8988T (cell line): ENCODE measurements around the gene ZC3H4.
"Not testable (repeated sequence)": the region's sequence is repeated elsewhere in the genome, so short reads cannot be mapped to it uniquely, and the experiment has no call there.

Experiments used
- DNase-seq: peaks from one replicate; pipeline ENCODE4 v3.0.0; 2011

ZC3H4 gene

DNA sequence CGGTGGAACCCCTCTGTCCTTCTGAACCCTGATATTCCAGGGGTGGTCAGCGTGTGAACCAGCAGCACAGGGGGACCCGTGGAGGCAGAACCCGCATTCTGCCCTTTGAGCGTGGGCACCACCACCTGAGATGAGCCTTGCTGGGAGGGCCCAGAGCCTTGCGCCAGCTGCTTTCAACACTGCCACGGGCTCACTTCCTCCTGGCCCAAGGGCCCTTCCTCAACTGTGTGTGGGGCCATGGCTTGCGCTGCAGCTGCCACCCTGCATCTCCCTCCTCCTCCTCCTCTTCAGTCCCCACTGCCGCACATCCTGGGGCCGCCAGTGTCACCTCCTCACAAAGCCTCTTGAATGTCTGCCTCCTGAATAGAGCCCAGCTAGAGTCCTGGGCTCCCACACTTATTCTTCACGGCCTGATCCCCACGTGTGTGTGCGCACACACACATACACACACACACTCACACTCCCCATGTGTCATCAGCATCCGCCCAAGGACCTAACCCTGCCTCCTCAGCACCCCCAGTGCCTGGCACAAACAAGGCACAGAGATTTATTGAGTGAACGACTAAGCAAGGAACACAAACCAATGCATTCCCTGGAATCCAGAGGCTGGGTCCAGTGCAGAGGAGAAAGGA lies 38.3 kb downstream of the ZC3H4 start:
- DNase-seq: no peak

DNA sequence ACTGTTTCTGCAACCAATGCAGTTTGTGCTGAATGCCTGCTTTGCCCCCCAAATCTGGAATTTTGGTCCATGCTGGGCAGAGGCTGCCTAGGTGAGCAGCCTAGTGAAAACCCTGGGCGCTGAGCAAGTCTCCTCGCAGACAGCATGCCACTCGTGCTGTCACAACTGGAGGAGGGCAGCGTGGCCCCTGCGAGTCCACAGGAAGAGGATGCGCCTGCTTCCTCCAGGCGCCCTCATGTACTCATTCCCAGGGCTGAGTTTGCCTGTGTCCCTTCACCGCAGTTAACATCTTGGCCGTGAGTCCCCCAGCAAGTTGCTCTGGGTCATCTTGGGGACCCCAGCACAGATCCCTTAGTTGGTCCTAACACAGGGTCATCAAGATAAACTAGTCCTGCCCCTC lies 39.0 kb downstream of the ZC3H4 start:
- no peak for DNase-seq

DNA sequence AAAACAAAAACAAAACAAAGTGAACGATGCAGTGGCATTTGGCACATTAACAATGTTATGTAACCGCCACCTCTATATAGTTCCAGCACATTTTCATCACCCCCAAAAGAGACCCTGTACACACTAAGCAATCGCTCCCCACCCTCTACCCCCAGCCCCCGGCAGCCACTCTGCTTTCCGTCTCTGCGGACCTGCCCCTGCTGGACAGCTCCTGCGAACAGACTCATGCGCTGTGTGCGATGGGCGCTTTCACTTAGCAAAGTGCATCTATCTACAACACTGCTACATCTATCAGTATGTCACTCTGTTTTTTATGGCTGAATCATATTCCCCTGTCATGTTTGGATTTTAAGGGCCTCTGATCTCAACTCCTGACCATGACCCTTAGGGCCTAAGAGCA lies 40.0 kb downstream of the ZC3H4 start:
- no peak for DNase-seq

DNA sequence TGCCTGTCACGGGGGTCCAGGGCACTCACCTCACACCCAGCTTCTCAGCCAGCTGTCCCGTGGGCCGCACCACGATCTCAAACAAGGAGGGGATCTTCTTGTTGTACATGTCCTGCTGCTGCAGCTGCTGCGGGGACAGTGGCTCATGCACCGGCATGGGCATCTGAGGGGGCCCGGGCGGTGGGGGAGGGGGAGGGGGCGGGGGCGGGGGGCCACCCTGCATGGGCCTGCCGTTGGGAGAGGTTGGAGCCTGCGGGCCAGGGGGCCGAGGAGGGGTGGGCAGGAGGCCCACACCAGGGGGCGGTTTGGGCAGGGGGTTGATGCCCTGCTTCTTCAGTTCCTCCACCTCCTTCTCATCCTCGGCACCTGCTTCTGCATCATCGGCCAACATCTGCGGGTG lies 41.3 kb downstream of the ZC3H4 start:
- no peak for DNase-seq

DNA sequence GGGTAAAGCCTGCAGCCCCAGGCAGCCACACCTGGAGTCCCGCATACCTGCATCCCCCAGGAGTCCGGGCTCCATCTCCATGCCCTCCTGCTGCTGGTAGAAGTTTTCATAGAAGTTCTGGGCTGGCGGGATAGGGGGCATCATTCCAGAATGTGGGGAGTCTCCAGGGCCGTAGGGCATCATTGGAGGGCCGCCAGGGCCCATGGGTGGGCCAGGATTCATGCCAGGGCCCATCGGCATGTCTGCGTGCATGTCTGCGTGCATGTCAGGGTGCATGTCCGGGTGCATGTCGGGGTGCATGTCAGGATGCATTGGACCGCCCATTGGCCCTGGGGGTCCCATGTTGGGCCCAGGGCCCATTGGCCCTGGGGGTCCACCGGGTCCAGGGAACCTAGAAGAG lies 41.8 kb downstream of the ZC3H4 start:
- no peak for DNase-seq

DNA sequence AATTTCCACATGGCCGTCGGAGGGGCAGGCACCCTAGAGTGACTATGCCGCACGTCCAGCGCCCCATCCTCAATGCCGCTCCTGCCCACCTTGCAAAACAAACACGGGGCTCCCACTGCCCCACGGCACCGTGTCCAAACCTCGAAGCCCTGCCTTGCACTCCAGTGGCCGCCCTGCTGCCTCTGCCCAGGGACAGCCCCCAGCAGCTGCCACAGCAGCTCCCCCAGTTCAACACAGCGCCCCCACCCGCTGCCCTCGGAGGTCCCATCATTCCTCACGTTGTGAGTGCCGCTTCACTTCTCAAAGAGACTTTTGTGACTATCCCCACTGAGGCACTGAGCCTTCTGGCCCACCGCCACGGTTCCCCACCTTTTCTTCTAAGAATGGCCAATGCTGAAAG lies 42.8 kb downstream of the ZC3H4 start:
- DNase-seq: no peak

DNA sequence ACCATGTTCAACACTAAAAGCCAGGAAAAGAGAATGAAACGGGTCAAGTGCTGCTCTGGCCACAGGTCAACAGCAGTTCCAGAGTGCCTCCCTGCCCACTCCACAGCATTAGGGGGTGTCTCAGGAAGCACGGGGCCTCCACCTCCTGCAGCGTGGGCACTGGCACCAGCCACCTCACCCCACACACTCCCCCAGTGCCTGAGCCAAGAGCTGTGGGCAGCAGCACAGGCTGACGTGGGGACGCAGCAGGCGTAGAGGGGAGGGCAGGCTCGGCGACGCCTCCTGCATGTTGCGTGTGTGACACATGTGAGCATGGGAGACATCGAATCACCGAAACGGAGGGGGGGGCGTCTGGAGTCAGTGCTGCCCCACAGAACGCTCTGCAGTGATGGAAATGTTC lies 43.8 kb downstream of the ZC3H4 start:
- no peak for DNase-seq

DNA sequence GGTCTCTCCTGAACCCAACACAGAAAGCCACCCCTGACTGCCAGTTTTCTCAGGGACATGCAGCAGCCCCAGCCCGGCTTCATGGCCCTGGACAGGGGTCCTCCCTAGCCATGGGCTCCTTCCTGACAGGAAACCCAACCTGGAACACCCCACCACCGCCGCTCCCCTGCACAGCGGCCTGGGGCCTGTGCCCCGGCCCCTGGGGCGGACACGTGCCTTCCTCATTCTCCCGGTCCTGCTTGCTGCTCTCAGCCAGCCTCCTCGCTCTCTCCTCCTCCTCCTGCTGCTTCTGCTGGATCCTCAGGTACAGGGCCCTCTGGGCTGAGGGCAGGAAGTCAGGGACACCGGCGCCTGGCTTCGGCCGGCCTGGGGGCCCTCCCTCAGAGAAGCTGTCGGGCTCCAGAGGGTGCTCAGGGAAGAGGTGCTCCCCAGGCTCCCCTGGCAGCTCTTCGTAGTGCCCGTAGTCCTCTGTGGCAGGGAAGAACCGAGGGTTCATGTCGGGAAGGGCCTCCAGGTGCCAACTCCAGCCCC lies 44.6 kb downstream of the ZC3H4 start:
- DNase-seq: no peak

DNA sequence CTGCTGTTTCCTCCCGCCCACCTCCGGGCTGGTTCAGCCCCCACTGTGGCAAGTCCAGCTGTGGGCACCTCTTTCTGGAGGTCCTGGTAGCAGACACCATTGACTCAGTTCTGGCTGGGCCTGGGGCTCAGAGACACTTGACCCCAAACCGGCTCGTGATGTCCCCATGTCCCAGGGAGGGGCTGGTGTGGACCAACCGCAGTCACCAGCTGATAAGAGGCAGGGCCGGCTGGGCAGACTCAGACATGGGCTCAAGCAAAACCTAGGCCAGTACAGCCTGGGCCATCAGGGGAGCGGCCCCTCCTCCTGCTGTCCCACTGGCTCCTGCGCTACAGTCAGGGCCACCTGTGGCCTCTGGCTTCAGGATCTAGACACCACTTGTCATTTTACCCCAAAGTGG lies 45.3 kb downstream of the ZC3H4 start:
- DNase-seq: no peak

DNA sequence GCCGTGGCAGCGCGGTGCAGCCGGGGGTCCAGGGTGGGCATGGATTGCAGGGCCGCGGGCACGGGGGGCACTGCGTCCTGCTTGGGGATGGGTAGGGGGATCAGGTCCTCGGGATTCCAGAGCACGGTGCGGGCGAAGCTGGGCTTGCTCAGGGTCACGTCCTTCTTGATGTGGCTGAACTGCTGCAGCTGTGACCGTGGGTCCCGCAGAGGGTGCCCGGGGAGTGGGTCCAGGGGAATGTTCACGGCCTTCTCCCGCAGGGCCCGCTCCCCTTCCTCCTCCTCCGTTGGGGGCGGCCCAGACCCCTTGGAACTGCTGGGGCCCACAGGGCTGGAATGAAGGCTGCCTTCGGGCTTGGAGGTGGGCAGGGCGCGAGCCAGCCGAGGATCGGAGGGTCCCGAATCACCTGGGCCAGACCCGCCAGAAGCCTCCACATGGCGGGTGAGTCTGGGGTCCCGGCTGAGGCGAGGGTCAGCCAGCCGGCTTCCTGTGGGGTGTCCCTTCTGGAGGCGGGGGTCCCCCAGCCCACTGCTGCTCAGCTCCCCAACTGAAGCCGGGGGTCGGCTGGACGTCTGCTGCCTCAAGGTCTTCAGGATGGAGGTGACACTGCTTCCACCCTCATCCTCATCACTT lies 46.2 kb downstream of the ZC3H4 start:
- no peak for DNase-seq

DNA sequence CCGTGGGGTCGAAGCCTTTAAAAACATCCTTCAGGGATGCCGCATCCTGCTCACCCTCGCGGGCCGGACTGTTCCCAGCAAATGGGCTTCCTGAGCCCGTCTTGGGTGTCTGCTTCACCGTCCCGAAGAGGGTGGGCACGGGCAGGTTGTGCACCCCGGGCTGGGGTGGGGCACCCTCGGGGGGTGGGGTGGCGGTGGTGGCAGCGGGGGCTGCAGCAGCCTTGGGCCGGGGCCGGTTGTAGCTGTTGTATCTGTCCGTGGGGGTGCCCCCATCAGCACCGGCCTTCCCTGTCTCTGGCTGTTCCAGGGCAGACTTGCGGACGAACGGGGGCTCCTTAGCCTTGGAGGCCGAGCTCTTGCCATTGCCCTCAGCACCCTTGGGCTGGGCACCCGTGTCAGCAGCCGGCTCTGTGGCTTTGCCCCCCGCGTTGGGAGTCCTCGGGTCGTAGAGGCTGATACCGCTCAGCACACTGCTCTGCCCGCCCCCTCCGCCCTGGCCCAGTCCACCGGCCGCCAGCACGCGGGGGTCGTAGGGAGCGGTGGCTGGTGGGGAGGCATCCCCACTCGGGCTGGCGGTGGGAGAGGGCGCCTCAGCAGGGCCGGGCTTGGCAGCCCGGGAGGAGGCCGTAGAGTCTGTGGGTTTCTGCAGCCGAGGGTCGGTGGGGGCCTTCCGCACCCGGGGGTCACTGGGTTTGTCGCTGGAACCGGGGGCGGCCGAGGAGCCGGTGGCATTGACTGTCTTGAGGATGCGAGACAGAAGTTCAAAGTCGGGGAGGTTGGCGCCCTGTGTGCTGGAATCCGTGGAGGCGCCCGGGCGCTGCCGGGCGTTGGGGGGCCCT lies 47.0 kb downstream of the ZC3H4 start:
- no peak for DNase-seq

DNA sequence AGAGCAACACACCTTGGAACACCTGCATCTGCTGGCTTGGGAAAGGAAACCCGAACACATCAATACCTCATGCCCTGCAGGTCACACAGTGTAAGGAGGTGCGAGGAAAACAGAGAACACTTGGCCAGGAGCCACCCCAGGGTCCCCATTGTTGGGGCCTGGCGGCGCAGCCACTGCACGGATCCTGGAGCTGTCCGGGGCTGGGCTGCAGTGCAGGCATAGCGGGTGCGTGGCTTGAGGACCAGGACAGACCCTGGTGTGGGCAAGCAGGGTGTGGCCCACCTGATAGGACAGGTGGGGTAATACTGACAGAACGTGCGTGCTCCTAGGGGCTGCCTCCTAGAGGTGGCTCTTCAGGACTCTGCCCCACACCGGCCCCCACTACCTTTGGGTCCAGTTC lies 48.3 kb downstream of the ZC3H4 start:
- no peak for DNase-seq

DNA sequence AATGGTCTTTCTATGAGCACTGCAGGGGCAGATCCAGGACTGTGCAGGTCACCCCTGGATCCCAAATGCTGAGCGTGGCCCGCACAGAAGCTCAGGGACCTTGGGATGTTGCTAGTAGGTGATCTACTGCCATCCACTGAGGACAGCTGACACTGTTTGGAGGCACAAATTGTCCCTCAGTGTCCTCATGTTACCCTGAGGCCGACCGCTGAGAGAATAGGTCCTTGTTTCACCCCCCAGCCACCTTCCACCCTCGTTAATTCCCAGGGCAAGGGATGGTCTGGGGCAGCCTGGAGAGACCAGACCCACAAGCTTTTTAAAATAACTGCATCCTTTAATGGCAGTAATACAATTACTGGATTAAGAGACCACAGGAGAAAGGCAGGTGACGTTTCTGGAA lies 49.7 kb downstream of the ZC3H4 start:
- no peak for DNase-seq

DNA sequence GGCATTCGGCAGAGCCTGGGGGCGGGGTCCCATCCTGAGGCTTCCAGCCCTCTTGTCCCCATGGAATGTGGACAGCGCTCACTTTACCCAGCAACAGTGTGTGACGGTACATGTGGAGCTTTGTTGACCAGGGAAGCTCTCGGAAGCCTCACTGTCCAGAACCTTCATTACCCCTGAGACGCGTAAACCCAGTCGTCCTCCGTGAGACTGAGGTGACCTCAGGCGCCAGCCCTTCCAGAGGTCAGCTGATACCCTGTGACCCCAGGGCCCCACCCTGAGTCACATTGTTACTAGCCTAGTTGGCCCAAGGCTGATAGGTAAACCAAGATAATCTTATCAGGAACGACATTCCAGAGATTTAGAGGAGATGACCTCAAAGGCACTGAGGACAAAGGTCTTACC lies 55.0 kb downstream of the ZC3H4 start:
- no peak for DNase-seq

DNA sequence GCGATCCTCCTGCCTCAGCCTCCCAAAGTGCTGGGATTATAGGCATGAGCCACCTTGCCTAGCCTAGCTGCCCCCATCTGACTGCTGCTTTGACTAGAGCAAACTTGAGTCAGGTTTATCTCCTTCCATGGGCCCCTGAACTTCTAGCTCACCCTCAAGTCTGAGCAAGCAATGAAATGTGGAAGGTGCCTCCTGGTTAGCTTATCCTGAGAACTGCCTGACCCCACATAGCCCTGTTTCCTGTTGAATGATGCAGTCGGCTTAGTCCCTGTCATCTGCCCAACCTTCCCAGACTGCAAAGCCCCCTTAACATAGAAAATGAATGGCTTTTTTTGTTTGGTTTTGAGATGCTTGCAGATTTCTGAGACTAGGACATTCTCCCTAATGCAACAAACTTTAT lies 56.2 kb downstream of the ZC3H4 start:
- DNase-seq: no peak

DNA sequence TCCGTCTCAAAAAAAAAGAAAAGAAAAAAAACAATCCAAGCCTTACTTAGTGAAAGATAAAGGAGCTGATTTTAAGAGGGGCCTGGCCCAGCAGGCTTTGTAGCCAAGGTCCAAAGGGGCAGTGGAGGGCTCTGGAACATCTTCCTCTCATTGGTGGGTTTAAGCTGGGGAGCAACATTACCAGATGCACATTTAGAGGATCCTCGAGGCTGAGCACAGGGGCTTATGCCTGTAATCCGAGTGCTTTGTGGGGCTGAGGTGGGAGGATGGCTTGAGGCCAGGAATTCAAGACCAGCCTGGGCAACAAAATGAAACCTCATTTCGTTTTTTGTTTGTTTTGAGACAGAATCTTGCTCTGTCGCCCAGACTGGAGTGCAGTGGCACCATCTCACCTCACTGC lies 57.2 kb downstream of the ZC3H4 start:
- DNase-seq: no peak

DNA sequence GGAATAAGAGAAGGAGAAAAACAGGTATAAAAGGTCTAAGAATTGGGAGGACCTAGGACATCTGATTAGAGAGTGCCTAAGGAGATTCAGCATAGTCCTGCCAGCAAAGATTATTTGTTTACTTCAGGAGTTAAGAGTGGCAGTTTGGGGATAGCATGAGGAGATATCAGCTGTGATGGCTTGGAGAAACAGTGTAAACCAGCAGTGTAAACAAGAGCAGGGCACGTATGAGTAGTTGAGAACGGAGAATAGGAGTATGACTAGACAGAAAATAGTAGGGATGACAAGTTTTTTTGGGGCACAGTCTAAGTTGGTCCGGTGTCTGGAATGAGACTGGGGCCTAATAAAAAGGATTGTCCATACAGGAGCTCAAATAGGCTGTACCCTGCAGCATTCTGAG lies 63.0 kb downstream of the ZC3H4 start:
- DNase-seq: not testable (repeated sequence)

DNA sequence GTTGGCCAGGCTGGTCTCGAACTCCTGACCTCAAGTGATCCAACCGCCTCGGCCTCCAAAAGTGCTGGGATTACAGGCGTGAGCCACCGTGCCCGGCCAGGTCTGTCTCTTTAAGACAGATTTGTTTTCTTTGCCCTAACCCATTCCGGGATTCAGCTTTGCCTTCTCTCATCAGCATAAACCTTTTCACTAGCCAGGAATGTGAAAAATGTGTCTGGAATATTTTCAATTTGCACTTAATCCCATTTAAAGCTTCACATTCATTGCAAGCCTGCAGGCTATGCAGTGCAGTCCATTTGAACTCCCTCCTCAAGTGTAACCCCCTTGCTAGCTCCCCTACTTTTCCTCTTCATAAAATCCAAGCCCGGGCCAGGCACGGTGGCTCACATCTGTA lies 64.3 kb downstream of the ZC3H4 start:
- no peak for DNase-seq

DNA sequence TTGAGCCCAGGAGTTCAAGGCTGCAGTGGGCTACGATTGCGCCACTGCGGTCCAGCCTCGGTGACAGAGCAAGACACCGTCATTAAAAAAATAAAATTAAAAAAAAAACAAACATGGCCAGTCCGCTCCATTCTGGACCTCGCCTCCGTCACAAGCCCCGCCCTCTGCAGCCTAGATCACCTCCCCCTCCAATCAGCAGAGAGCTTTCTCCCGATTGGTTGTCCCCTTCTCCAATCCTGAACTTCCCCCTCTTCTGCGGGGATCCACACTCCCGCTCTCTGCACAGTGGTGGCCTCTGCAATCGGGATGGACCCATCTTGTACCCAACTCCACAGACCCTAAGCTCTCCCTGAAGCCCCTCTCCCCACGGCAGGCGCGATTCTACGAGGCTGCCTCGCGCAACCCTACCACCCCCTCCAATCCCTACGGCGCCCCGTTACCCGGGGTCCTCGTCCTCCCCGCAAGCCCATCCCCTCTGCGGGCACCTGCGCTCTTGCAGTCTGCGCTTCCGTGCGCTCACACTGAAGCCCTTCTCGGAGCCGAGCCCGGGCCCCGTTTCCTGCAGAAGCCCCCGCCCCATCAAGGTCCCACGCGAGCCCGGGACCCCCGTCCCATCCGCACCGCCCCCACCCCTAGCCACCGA lies 65.7 kb downstream of the ZC3H4 start:
- DNase-seq: peak; percentile 94

DNA sequence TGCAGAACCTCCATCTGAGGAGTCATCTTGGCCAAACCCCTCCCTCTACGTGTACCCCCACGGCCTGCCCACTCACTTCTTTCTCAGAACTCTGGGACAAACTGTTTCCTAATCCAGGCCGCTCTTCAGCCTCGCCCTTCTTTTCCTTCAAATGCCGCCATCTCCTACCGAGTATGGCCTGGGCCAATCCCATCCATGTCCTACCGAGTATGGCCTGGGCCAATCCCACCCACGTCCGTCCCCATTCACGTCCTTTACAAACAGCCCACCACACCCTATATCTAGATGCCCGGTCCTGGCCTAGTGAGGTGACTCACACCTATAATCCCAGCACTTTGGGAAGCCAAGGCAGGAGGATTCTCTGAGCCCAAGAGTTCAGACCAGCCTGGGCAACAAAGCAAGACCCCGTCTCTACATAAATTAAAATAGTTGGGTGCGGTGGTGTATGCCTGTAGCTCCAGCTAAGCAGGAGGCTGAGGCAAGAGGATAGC lies 66.3 kb downstream of the ZC3H4 start:
- no peak for DNase-seq

DNA sequence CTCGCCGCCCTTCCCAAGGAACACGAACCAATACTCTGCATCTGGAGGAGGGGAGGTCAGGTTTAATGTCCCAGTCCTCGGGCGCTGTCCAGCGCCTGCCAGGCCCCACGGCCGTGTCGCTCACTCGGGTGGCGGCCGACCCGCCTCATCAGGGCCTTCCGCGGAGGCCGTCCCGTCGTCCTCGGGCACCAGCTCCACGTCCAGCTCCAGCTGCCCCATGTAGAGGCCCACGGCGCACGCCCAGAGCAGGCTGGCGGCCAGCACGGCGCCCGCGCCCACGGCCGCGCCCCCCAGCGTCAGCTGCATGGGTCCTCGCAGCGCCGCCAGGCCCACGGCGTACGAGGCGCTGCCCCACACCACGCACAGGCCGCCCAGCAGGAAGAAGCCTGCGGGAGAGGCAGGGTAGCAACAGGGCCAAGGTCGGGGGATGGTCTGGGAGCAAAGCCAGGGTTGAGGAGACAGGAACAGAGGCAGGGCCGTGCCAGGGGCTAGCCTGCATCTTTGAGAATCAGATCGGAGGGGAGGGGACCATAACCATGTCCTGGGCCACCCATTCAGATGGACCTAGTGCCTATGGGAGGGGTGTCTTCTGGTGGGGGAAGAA lies 67.6 kb downstream of the ZC3H4 start:
- no peak for DNase-seq

DNA sequence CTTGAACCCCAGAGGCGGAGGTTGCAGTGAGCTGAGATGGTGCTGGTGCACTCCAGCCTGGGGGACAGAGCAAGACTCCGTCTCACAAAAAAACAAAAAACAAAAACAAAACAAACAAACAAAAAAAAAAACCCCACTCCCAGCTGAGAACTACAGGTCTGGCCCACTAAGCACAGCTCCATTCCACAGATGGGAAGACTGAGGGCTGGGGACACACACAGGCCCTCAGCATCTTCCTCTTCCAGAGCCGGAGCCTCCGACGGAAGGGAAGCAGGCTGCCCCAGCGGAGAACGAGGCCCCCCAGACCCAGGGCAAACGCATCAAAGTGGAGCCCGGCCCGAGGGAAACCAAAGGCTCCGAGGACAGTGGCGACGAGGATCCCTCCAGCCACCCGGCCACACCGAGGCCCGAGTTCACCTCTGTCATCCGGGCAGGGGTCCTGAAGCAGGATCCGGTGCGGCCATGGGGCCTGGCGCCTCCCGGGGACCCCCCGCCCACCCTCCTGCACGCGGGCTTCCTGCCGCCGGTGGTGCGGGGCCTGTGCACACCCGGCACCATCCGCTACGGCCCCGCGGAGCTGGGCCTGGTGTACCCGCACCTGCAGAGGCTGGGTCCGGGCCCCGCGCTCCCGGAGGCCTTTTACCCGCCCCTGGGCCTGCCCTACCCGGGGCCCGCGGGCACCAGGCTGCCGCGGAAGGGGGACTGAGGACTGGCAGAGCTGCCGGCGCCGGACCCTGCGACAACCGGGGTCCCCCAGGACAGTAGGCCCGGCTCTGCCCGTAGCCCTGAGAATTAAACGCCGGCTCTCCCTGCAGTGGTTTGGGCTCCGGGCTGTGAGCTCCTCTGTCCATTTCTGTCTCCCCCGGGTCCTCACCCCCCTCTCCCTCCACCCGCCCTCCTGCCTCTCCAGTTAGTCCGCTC lies 68.4 kb downstream of the ZC3H4 start:
- no peak for DNase-seq
